BLaER1 treated with 17β-estradiol and CSF1 and Interleukin-3, amounts not matched to agents 10 nM and 100 nM (cell line): ENCODE data around the gene PLA2G1B.

Experiments used
- H3K27ac ChIP-seq, 11 experiments: shearing (Covaris generic); formaldehyde crosslinking; 2 replicates each; pipeline ENCODE4 v1.8.1; 2022
- H3K27me3 ChIP-seq, 11 experiments: shearing (Covaris generic); formaldehyde crosslinking; 2 replicates each; pipeline ENCODE4 v1.8.1; 2022
- H3K36me3 ChIP-seq, 11 experiments: shearing (Covaris generic); formaldehyde crosslinking; 2 replicates each; pipeline ENCODE4 v1.8.1; 2022
- H3K4me1 ChIP-seq, 10 experiments: shearing (Covaris generic); formaldehyde crosslinking; 2 replicates each; pipeline ENCODE4 v1.8.1; 2022
- H3K4me2 ChIP-seq, 11 experiments: shearing (Covaris generic); formaldehyde crosslinking; 2 replicates each; pipeline ENCODE4 v1.8.1; 2022
- H3K4me3 ChIP-seq, 10 experiments: shearing (Covaris generic); formaldehyde crosslinking; 2 replicates each; pipeline ENCODE4 v1.8.1; 2022
- H3K9ac ChIP-seq, 11 experiments: shearing (Covaris generic); formaldehyde crosslinking; 2 replicates each; pipeline ENCODE4 v1.8.1; 2022
- H3K9me3 ChIP-seq, 11 experiments: shearing (Covaris generic); formaldehyde crosslinking; replicated peaks in 1 of 11; 2 replicates each; pipeline ENCODE4 v1.8.1; 2022
- H4K20me1 ChIP-seq, 11 experiments: shearing (Covaris generic); formaldehyde crosslinking; 2 replicates each; pipeline ENCODE4 v1.8.1; 2022
- Cebpa-rat ChIP-seq, 11 experiments: shearing (Covaris generic); IDR thresholded peaks; 2 replicates each; pipeline ENCODE4 v1.8.1; 2022

PLA2G1B gene

DNA sequence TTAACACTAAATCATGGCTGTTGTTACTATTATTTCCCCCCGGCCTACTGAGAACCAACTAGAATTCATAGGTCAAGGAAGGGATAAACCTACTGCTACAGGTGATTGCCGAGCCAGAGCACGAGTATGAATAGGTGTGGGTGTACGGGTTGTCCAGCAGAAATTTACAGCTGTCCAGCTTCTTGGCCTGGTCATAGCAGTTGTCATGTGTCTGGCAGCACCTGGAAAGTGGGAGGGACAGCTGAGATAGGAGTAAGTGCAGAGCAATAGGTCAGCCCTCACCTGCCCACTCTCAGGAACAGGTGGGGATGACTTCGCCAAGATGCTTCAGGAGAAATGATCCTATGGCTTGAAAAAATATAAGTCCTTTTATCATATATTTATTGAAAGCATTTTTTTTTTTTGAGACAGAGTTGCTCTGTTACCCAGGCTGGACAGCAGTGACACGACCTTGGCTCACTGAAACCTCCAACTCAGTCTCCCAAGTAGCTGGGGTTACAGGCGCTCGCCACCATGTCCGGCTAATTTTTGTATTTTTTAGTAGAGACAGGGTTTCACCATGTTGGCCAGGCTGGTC lies 2.6 kb downstream of the PLA2G1B start:
- peaks cover 0 to 6% (median 0%) of the 10 kb centered on the region in 10 experiments; a peak in 4 of 20 replicates for H3K4me1 ChIP-seq
- H3K9ac ChIP-seq = 0 out of 22 replicates have a peak overlapping the region, but pooled peaks of 1 of the 11 experiments have one; percentile 79
- no peak overlapping the region for H3K4me3 ChIP-seq
- H3K27ac ChIP-seq = no peak overlapping the region
- H3K36me3 ChIP-seq = no peaks in the 10 kb centered on the region
- H3K4me2 ChIP-seq = peak overlapping the region in 2 of 11 experiments; percentile 91; a peak in 4 of 22 replicates
- H3K27me3 ChIP-seq = no peaks in the 10 kb centered on the region
- no peaks in the 10 kb centered on the region for H3K9me3 ChIP-seq
- no peak for TF ChIP-seq Cebpa-rat (IDR thresholded peaks at IDR 0.05)
- H4K20me1 ChIP-seq = no peaks in the 10 kb centered on the region

DNA sequence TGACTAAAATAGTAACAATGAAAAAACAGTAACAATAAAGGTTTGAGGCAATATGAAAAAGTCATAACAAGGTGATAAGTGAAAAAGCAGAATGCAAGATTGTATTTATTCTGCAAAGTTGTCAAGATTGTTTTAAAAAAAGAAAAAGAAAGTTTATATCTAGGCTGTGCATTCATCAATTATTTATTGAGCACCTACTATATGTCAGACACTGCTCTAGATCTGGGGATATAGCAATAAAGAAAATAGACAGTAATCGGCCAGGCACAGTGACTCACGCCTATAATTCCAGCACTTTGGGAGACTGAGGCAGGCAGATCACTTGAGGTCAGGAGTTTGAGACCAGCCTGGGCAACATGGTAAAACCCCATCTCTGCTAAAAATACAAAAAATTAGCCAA lies 3.8 kb downstream of the PLA2G1B start:
- Histone ChIP-seq H3K4me1 (peaks cover 0 to 6% (median 0%) of the 10 kb centered on the region in 10 experiments; a peak in 4 of 20 replicates), H3K4me3 (no peak overlapping the region), H3K27ac (no peak overlapping the region), H3K9ac (0 out of 22 replicates have a peak overlapping the region, but pooled peaks of 1 of the 11 experiments have one; percentile 5), H3K27me3 (no peaks in the 10 kb centered on the region), H3K4me2 (no peak overlapping the region), H4K20me1 (no peaks in the 10 kb centered on the region), H3K36me3 (no peaks in the 10 kb centered on the region), H3K9me3 (no peaks in the 10 kb centered on the region)
- no peak for TF ChIP-seq Cebpa-rat (IDR thresholded peaks at IDR 0.05)

- Histone ChIP-seq H3K9me3 (no peaks in the 10 kb centered on the region), H3K27ac (no peak overlapping the region), H3K27me3 (no peaks in the 10 kb centered on the region), H3K4me3 (no peak overlapping the region), H3K9ac (no peak overlapping the region), H3K36me3 (no peaks in the 10 kb centered on the region), H3K4me2 (no peak overlapping the region), H3K4me1 (peaks cover 6 to 17% (median 11%) of the 10 kb centered on the region in 10 experiments), H4K20me1 (no peaks in the 10 kb centered on the region)
- TF ChIP-seq Cebpa-rat (IDR thresholded peaks at IDR 0.05) = no peak
These were observed 6.0 kb downstream of the PLA2G1B start for GRCh38 chr12:120321382-120322202.

DNA sequence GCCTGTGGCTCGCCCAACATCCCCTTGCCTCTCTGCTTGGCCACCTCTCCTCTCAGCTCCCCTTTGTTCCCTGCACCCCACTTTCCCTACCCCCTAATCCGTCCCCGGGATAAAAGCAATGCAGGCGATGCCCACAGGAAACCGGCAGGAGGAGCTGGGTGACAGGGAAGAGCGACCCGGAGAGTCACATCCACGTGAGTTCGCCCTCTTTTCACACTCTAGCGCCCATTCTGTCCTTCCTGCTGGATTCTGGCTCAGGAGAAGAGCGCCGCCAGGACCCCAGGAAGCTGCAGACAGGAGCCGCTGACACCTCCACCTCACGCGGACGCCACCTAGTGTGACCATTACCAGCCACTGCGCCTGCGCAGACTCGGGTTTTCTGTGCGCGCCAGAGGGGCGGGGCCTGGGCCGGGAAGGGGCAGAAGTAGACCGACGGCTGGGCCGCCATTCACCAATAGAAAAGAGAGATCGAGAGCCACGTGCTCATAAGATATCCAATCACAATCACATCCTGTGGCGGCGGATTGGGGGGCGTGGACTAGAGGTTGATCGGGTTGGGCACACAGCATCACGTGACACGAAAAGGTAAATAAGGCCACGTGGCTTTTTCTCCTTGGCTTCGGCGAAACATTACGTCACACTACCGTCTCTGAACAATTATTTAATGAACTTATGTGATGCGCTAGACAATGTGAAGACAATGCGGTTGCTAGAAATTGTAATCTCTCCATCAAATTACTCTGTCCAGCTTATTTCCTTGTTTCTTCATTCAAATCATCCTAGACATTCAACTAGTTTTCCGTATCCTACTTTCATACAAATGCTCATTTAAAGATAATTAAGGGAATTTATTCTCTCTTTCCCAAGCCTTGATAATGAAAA lies 10.1 kb downstream of the PLA2G1B start:
- Histone ChIP-seq H3K4me3 (peak overlapping the region; percentile 52 to 78 (median 67)), H3K4me1 (peaks cover 7 to 16% (median 15%) of the 10 kb centered on the region in 10 experiments), H3K36me3 (no peaks in the 10 kb centered on the region), H3K9me3 (no peaks in the 10 kb centered on the region), H3K27me3 (no peaks in the 10 kb centered on the region), H3K27ac (peak overlapping the region; percentile 15 to 86 (median 79); a peak in 21 of 22 replicates), H3K9ac (peak overlapping the region; percentile 70 to 85 (median 81)), H3K4me2 (peak overlapping the region; percentile 79 to 95 (median 87)), H4K20me1 (no peaks in the 10 kb centered on the region)
- TF ChIP-seq Cebpa-rat (IDR thresholded peaks at IDR 0.05) = no peak; a peak in 1 of 22 replicates

GRCh38 chr12:120316798-120317223 lies 10.8 kb downstream of the PLA2G1B start:
- peaks cover 7 to 16% (median 15%) of the 10 kb centered on the region in 10 experiments for H3K4me1 ChIP-seq
- H4K20me1 ChIP-seq = no peaks in the 10 kb centered on the region
- H3K4me2 ChIP-seq = peak overlapping the region; percentile 79 to 95 (median 87)
- peak overlapping the region; percentile 15 to 86 (median 79); a peak in 21 of 22 replicates for H3K27ac ChIP-seq
- H3K9me3 ChIP-seq = no peaks in the 10 kb centered on the region
- no peaks in the 10 kb centered on the region for H3K36me3 ChIP-seq
- H3K27me3 ChIP-seq = no peaks in the 10 kb centered on the region
- H3K4me3 ChIP-seq = peak overlapping the region; percentile 52 to 78 (median 67)
- TF ChIP-seq Cebpa-rat (IDR thresholded peaks at IDR 0.05) = no peak
- peak overlapping the region; percentile 70 to 85 (median 81) for H3K9ac ChIP-seq

- no peaks in the 10 kb centered on the region for H3K27me3 ChIP-seq
- TF ChIP-seq Cebpa-rat (IDR thresholded peaks at IDR 0.05) = no peak
- no peaks in the 10 kb centered on the region for H3K9me3 ChIP-seq
- peaks cover 7 to 16% (median 15%) of the 10 kb centered on the region in 10 experiments for H3K4me1 ChIP-seq
- no peaks in the 10 kb centered on the region for H3K36me3 ChIP-seq
- no peak overlapping the region for H3K4me2 ChIP-seq
- H3K9ac ChIP-seq = no peak overlapping the region
- H3K4me3 ChIP-seq = no peak overlapping the region
- no peaks in the 10 kb centered on the region for H4K20me1 ChIP-seq
- no peak overlapping the region for H3K27ac ChIP-seq
These were observed 13.4 kb downstream of the PLA2G1B start for GRCh38 chr12:120314220-120314619.

DNA sequence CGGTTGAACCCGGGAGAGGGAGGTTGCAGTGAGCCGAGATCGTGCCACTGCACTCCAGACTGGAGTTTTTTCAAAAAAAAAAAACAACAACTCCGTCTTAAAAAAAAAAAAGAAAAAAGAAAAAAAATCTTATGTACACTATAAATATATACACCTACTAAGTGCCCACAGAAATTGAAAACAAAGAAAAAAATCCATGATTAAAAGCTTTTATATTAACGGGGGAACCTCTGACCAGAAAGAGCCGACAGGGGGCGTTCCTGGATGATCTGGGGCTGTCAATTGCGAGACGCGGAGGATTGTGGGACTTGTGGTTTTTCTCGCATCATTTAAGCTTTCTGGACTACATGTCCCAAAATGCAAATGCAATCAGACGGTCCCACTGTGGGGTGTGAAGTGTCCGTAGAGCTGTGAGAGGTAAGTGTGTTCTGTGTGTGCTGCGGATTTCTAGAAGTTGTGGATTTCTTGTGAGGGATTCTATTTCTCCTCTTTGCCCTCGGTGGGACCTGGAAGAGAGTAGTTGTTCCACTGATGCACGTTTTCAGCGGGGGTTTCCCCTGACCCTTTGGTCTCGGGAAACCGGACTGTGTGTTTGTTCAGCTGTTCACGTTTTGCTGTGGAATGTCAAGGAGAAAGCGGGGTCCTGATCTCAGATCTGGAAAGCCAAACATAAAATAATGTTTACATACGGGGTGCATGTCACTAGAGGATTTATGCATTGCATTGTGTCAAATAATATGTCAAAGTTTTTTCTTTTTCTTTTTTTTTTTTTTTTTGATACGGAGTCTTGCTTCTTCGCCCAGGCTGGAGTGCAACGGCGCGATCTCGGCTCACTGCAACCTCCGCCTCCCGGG lies 25.4 kb downstream of the PLA2G1B start, which contains the start of gene SIRT4:
TSS of gene SIRT4 (plus strand) at position 360 of the 854 bp plus-strand sequence. CDS start 1,241 bp downstream, outside the sequence.
- TF ChIP-seq Cebpa-rat (IDR thresholded peaks at IDR 0.05) = no peak
- peak within 1 kb of the TSS; percentile 41 to 87 (median 76); a peak in 20 of 22 replicates for H3K27ac ChIP-seq
- H4K20me1 ChIP-seq = no peaks in the 10 kb centered on the region

More for the DNA sequence above, 25.4 kb downstream of the PLA2G1B start, which contains the start of gene SIRT4:
- Histone ChIP-seq H3K4me2 (peak within 1 kb of the TSS; percentile 77 to 88 (median 83)), H3K9me3 (no peaks in the 10 kb centered on the region), H3K36me3 (no peaks in the 10 kb centered on the region), H3K4me1 (peaks cover 7 to 23% (median 14%) of the 10 kb centered on the region in 10 experiments; a peak in 19 of 20 replicates), H3K27me3 (no peaks in the 10 kb centered on the region), H3K4me3 (peak within 1 kb of the TSS; percentile 62 to 75 (median 69)), H3K9ac (peak within 1 kb of the TSS; percentile 76 to 90 (median 83))
